Nephron (organoid): ENCODE results near the gene FNDC5.
A peak's percentile ranks its signal among the peaks of the same experiment; 100 is the strongest.

Experiments
- H3K27ac Mint-ChIP-seq, 3 experiments: 2 replicates each; pipeline ENCODE4 v1.8.0; 2020; ENCODE audit warnings: mixed read lengths in 3 of 3, mild to moderate bottlenecking in 2 of 3, moderate library complexity in 1 of 3
- H3K27me3 Mint-ChIP-seq: 2 replicates; pipeline ENCODE4 v1.8.0; 2021; ENCODE audit warnings: low read depth, mild to moderate bottlenecking, moderate library complexity, mixed read lengths
- H3K36me3 Mint-ChIP-seq: 2 replicates; pipeline ENCODE4 v1.8.0; 2020; ENCODE audit warnings: low read depth, mixed read lengths
- H3K4me1 Mint-ChIP-seq: 2 replicates; pipeline ENCODE4 v1.8.0; 2020; ENCODE audit warnings: mixed read lengths
- H3K4me3 Mint-ChIP-seq, 3 experiments: 2 replicates each; pipeline ENCODE4 v1.8.0; 2020; ENCODE audit warnings: mild to moderate bottlenecking in 3 of 3, mixed read lengths in 3 of 3, moderate library complexity in 2 of 3
- H3K9me3 Mint-ChIP-seq: 2 replicates; pipeline ENCODE4 v1.8.0; 2020; ENCODE audit warnings: mixed read lengths
- TF ChIP-seq, protein P1 (sequence below), 3 experiments: fragments of 200-600 bp; sonication (generic); IDR thresholded peaks; one replicate each; pipeline ENCODE4 v1.5.0; 2021; ENCODE audit warnings: antibody characterized with exemption in 3 of 3; ENCODE audit not compliant: unreplicated experiment in 3 of 3

The FNDC5 gene

DNA sequence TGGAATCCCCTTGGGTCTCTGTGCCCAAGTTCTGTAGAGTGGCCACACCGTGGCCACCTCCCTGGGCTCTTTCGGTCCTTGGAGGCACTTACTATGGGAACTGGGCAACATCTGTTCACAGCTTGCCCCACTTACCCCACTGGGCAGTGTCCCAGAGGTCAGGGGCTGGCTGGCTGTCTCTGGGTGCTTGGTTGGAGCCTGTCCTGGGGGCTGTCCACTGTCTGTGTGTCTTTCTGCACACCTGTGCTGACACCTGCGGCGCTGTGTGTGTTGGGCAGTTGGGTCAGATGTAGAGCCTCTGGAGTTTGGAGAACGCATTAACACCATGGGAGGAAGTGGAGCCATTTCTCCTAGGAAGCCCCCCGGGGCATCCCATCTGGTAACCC, 31.8 kb upstream of the FNDC5 start:
- peak overlapping the region; percentile 75 to 86 (median 86) for H3K4me3 Mint-ChIP-seq
- TF ChIP-seq, protein P1, sequence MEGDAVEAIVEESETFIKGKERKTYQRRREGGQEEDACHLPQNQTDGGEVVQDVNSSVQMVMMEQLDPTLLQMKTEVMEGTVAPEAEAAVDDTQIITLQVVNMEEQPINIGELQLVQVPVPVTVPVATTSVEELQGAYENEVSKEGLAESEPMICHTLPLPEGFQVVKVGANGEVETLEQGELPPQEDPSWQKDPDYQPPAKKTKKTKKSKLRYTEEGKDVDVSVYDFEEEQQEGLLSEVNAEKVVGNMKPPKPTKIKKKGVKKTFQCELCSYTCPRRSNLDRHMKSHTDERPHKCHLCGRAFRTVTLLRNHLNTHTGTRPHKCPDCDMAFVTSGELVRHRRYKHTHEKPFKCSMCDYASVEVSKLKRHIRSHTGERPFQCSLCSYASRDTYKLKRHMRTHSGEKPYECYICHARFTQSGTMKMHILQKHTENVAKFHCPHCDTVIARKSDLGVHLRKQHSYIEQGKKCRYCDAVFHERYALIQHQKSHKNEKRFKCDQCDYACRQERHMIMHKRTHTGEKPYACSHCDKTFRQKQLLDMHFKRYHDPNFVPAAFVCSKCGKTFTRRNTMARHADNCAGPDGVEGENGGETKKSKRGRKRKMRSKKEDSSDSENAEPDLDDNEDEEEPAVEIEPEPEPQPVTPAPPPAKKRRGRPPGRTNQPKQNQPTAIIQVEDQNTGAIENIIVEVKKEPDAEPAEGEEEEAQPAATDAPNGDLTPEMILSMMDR (IDR thresholded peaks at IDR 0.05; ENCODE audit: unreplicated experiment in 3 of 3) = no peak
- H3K36me3 Mint-ChIP-seq = no peaks in the 10 kb centered on the region
- H3K27me3 Mint-ChIP-seq = peaks cover 50% of the 10 kb centered on the region
- no peaks in the 10 kb centered on the region for H3K4me1 Mint-ChIP-seq
- no peaks in the 10 kb centered on the region for H3K9me3 Mint-ChIP-seq
- peak overlapping the region in 2 of 3 experiments; percentile 24 to 65 for H3K27ac Mint-ChIP-seq

DNA sequence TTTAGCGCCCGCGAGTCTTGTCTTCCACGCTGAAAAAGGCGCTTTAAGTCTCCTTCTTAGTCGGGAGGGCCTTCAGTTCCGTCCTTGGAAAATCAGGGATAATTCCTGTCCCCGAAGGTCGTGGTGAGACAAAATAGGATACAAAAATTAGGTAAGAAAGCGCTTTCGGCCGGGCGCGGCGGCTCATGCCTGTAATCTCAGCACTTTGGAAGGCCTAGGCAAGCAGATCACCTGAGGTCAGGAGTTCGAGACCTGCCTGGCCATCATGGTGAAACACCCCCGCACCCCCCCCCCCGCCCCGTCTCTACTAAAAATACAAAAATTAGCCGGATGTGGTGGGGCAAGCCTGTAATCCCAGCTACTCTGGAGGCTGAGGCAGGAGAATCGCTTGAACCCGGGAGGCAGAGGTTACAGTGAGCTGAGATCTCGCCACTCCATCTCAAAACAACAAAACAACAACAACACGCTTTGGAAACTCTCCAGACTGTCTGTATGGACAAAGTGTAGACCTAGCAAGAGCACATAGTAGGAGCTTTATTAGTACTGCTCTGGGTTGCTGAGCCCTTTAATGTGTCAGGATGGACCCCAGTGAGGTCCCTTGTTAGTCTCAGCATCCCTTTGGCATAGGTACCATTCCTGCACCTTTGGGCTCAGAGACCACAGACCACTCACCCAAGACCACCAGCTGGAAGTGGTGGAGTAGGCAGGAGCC, 31.3 kb upstream of the FNDC5 start:
- H3K4me3 Mint-ChIP-seq = peak overlapping the region; percentile 83 to 90 (median 89)
- H3K4me1 Mint-ChIP-seq = no peaks in the 10 kb centered on the region
- H3K9me3 Mint-ChIP-seq = no peaks in the 10 kb centered on the region
- peaks cover 52% of the 10 kb centered on the region for H3K27me3 Mint-ChIP-seq
- H3K27ac Mint-ChIP-seq = peak overlapping the region in 2 of 3 experiments; percentile 65 to 72
- no peaks in the 10 kb centered on the region for H3K36me3 Mint-ChIP-seq
- TF ChIP-seq, protein P1 (IDR thresholded peaks at IDR 0.05; ENCODE audit: unreplicated experiment in 3 of 3) = no peak

DNA sequence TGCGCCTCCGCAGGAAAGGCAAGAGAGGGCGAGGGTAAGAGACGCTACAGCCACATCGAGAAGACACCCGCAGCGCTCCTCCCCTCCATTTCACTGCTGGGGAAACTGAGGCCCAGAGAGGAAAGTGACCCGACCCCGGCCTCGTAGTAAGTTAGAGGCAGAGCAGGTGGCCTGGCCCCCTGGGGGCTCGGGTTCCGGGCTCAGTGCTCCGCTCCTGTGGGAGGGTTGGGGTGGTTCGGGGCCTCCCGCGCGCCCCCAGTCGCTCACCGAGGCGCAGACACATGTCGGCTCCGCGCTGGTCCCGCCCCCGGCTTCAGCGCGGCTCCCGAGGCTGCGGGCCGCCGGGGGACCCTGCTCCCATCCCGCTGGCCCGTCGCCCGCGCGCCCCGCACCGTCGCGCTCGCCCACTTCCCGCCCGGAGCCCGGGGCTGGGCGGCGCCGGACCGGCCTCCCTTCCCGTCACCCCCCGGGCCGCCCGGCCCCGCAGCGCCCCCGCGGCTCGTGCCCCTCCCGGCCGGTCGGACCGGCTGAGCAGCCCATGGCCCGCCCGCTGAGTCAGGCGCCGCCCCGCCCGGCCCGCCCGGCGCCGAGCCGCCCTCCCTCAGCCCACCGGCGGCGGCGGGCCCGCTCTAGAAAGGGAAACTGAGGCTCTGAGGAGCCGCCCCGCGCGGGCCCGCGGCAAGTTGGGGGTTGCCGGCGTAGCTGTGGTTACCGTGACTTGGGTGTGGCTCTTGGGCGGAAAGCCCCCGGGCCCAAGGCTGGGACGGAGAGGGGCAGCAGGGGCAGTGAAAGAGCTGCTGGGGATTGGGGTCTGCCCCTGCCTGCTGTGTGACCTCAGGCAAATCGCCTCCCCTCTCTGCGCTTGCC, 30.5 kb upstream of the FNDC5 start, which contains the start of gene TMEM54:
Gene TMEM54 (minus strand): TSS at position 434 of the 867 bp plus-strand sequence. CDS start 151 bp downstream, at position 283.
- Mint-ChIP-seq H3K4me1 (peaks cover 1% of the 10 kb centered on the region), H3K36me3 (no peaks in the 10 kb centered on the region), H3K9me3 (no peaks in the 10 kb centered on the region), H3K27ac (peak within 1 kb of the TSS in 2 of 3 experiments; percentile 65 to 78), H3K27me3 (peaks cover 60% of the 10 kb centered on the region), H3K4me3 (peak within 1 kb of the TSS; percentile 83 to 90 (median 89))
- TF ChIP-seq, protein P1 (IDR thresholded peaks at IDR 0.05; ENCODE audit: unreplicated experiment in 3 of 3) = no peak

DNA sequence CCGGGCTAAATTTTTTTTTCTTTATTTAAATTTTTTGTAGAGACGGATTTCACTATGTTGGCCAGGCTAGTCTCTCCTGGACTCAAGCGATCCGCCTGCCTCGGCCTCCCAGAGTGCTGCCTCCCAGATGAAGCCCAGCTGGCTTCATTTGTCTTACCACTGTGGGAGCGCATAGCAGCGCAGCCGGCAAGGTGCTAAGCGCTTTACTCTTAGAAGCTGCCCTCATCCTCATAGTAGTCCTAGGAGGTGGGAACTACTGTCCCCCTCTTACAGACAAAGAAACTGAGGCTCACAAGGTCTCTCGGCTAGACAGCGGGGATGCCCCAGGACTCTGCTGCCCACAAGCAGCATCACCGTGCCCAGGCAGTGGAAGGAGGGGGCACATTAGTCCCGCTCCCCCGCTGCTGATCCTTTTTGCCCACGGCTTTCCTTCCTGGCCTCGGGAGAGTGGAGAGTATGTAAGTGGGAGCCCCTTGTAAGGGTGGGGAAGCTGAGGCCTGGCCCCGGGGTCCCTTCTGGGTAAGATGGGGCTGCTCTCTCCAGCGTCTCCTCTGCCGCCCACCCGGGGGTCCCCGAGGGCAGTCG, 29.8 kb upstream of the FNDC5 start:
- TF ChIP-seq, protein P1 (IDR thresholded peaks at IDR 0.05; ENCODE audit: unreplicated experiment in 3 of 3) = no peak
- Mint-ChIP-seq H3K27me3 (peaks cover 64% of the 10 kb centered on the region), H3K9me3 (no peaks in the 10 kb centered on the region)

DNA sequence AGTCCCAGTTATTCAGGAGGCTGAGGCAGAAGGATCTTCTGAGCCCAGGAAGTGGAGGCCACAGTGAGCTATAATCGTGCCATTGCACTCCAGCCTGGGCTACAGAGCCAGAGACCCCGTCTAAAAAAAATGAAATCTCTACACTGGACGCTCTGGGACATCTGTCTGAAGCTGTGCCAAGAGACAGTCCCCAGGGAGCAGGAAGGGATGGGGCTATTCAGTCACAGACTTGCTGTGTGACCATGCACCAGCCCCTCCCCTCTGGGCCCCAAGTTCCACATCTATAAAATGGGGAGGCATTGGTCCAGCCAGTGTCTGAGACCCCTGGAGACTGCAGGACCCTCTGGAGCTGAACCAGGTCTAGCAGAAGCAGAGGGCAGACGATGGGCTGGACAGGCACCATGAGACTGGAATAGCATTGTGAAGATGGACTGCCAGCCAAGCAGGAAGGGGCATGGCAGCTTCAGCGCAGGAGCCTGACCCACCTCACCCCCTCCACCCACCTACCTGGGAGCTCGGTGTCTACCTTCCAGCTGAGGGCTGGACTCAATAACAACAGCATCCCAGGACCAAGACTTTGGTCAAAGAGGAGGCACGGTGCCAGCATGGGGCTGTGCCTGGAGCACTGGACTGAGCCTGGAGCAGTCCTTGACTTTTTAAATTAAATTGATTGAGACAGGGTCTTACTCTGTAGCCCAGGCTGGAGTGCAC, 29.0 kb upstream of the FNDC5 start:
- TF ChIP-seq, protein P1 (IDR thresholded peaks at IDR 0.05; ENCODE audit: unreplicated experiment in 3 of 3) = no peak
- H3K4me1 Mint-ChIP-seq = peaks cover 5% of the 10 kb centered on the region
- H3K27me3 Mint-ChIP-seq = peaks cover 64% of the 10 kb centered on the region
- H3K9me3 Mint-ChIP-seq = no peaks in the 10 kb centered on the region
- H3K27ac Mint-ChIP-seq = no peak overlapping the region
- peak overlapping the region; percentile 67 to 87 (median 79) for H3K4me3 Mint-ChIP-seq
- H3K36me3 Mint-ChIP-seq = no peaks in the 10 kb centered on the region

More for the DNA sequence above, 29.8 kb upstream of the FNDC5 start:
- Mint-ChIP-seq H3K4me3 (peak overlapping the region; percentile 79 to 87 (median 86)), H3K4me1 (peaks cover 5% of the 10 kb centered on the region), H3K36me3 (no peaks in the 10 kb centered on the region), H3K27ac (peak overlapping the region in 1 of 3 experiments; percentile 78)
